Panc1 (cell line): ENCODE results near the gene ALPK3. TPM values are rescaled to one million over a fixed set of nuclear protein-coding genes. Genes with fewer than 3 reads are reported as not detected.

Source experiments
- ATAC-seq: fragments of 200-7000 bp; cut with Tn5 transposase; 2 replicates; pipeline ENCODE4 v1.9.1; 2020; ENCODE audit warnings: mild to moderate bottlenecking, moderate library complexity
- BruUV-seq: library from RNA; stranded (reverse); fragments of 400-500 nt; replicated peaks from 2 replicates; lab custom pipeline; 2021; lab: Mats Ljungman, UMichigan
- CTCF ChIA-PET: fragments of 300-600 bp; sonication (Branson Sonifier 250); formaldehyde crosslinking; loops from one replicate; lab custom pipeline; 2022; ENCODE audit warnings: antibody characterized with exemption; lab: Charles Lee
- POLR2A ChIA-PET: fragments of 300-600 bp; sonication (Branson Sonifier 250); formaldehyde crosslinking; loops from one replicate; lab custom pipeline; 2022; ENCODE audit warnings: antibody characterized with exemption; lab: Charles Lee
- DNase-seq: peaks from one replicate; pipeline ENCODE4 v3.0.0-alpha.2; 2010; ENCODE audit warnings: low read depth, low spot score
- H3K27ac ChIP-seq: 2 replicates; pipeline ENCODE4 v1.5.1; 2011; ENCODE audit warnings: mild to moderate bottlenecking, low read length, inconsistent platforms
- H3K27me3 ChIP-seq: fragments of 200-500 bp; sonication (Bioruptor generic); 2 replicates; pipeline ENCODE4 v1.6.0; 2014; ENCODE audit warnings: low read length, inconsistent platforms; ENCODE audit not compliant: control insufficient read depth, insufficient read depth
- H3K36me3 ChIP-seq: fragments of 200-500 bp; sonication (Bioruptor generic); 2 replicates; pipeline ENCODE4 v1.5.1; 2014; ENCODE audit warnings: inconsistent platforms, mild to moderate bottlenecking, low read length, moderate library complexity; ENCODE audit not compliant: control insufficient read depth, insufficient read depth
- H3K4me1 ChIP-seq: 2 replicates; pipeline ENCODE4 v1.5.1; 2011; ENCODE audit warnings: inconsistent platforms, mild to moderate bottlenecking, low read length, moderate library complexity; ENCODE audit not compliant: control insufficient read depth, insufficient read depth
- H3K4me3 ChIP-seq, 2 experiments: 2 replicates each; pipeline ENCODE4 v1.5.1; 2011 to 2012; ENCODE audit warnings: low read depth in 2 of 2, low read length in 2 of 2, mild to moderate bottlenecking in 2 of 2, inconsistent platforms in 1 of 2, moderate library complexity in 1 of 2
- H3K9me3 ChIP-seq: fragments of 200-500 bp; sonication (Bioruptor generic); 2 replicates; pipeline ENCODE4 v1.5.1; 2014; ENCODE audit warnings: low read depth, mild to moderate bottlenecking, inconsistent platforms, low read length, moderate library complexity; ENCODE audit not compliant: control insufficient read depth, insufficient read depth
- CTCF ChIP-seq: fragments of 450-650 bp; IDR thresholded peaks from 2 replicates; pipeline ENCODE4 v1.5.1; 2017; ENCODE audit warnings: mild to moderate bottlenecking
- POLR2AphosphoS5 ChIP-seq: IDR thresholded peaks from 2 replicates; pipeline ENCODE4 v1.6.1; 2012; ENCODE audit warnings: mild to moderate bottlenecking, low read depth, low read length, moderate library complexity
- SIN3A ChIP-seq: IDR thresholded peaks from 2 replicates; pipeline ENCODE4 v1.6.1; 2012; ENCODE audit warnings: low read depth, mild to moderate bottlenecking, low read length, moderate library complexity, borderline replicate concordance; ENCODE audit not compliant: insufficient read depth
- TCF7L2 ChIP-seq: IDR thresholded peaks from 2 replicates; pipeline ENCODE4 v1.6.1; 2011; ENCODE audit warnings: mild to moderate bottlenecking, low read depth, low read length, inconsistent platforms
- in situ Hi-C: cut with HindIII; loops from 2 replicates; pipeline ENCODE4 v1.10.0; 2016; ENCODE audit warnings: low sequenced_read_pairs, low pct_unique_long_range_greater_than_20kb
- intact Hi-C: fragments of 100-400 bp; cut with micrococcal nuclease; formaldehyde crosslinking; loops from one replicate; pipeline ENCODE4 v1.10.0; 2022; ENCODE audit not compliant: unreplicated experiment
- total RNA-seq: library from RNA; stranded (reverse); gene quantifications from one replicate; pipeline ENCODE4 v1.2.1, GENCODE V29; 2021; ENCODE audit not compliant: unreplicated experiment
- TF ChIP-seq, protein P1 (sequence below), 2 experiments: IDR thresholded peaks; 2 replicates each; pipeline ENCODE4 v1.6.1; 2011 to 2012; ENCODE audit warnings: low read depth in 2 of 2, control low read depth in 1 of 2, low read length in 1 of 2, mild to moderate bottlenecking in 1 of 2, moderate library complexity in 1 of 2; ENCODE audit not compliant: insufficient read depth in 1 of 2

Gene ALPK3
- total RNA-seq, 1 experiment from 2014 or later, result 1.0 TPM

- no peak for ATAC-seq
- H3K27me3 ChIP-seq, result no peaks in the 10 kb centered on the region
- no peak for DNase-seq
- intact Hi-C loops (no loop called here), in situ Hi-C loops (no loop called here)
- TF ChIP-seq CTCF (no peak), POLR2AphosphoS5 (no peak)
- TF ChIP-seq, protein P1, sequence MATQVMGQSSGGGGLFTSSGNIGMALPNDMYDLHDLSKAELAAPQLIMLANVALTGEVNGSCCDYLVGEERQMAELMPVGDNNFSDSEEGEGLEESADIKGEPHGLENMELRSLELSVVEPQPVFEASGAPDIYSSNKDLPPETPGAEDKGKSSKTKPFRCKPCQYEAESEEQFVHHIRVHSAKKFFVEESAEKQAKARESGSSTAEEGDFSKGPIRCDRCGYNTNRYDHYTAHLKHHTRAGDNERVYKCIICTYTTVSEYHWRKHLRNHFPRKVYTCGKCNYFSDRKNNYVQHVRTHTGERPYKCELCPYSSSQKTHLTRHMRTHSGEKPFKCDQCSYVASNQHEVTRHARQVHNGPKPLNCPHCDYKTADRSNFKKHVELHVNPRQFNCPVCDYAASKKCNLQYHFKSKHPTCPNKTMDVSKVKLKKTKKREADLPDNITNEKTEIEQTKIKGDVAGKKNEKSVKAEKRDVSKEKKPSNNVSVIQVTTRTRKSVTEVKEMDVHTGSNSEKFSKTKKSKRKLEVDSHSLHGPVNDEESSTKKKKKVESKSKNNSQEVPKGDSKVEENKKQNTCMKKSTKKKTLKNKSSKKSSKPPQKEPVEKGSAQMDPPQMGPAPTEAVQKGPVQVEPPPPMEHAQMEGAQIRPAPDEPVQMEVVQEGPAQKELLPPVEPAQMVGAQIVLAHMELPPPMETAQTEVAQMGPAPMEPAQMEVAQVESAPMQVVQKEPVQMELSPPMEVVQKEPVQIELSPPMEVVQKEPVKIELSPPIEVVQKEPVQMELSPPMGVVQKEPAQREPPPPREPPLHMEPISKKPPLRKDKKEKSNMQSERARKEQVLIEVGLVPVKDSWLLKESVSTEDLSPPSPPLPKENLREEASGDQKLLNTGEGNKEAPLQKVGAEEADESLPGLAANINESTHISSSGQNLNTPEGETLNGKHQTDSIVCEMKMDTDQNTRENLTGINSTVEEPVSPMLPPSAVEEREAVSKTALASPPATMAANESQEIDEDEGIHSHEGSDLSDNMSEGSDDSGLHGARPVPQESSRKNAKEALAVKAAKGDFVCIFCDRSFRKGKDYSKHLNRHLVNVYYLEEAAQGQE (IDR thresholded peaks at IDR 0.05; ENCODE audit: insufficient read depth in 1 of 2, low read depth in 2 of 2, low read length in 1 of 2), result no peak
- H3K4me1 ChIP-seq, result no peaks in the 10 kb centered on the region
- no peak overlapping the region for H3K4me3 ChIP-seq
- ChIA-PET CTCF (no interaction called here), POLR2A (no interaction called here)
- 0 out of 2 replicates have a peak, but pooled peaks cover 5% of the 10 kb centered on the region for H3K36me3 ChIP-seq
- no peak overlapping the region for H3K27ac ChIP-seq
- no TSS peak for BruUV-seq
- H3K9me3 ChIP-seq, result no peaks in the 10 kb centered on the region
Observed at GRCh38 chr15:84794162-84794547, 23.0 kb upstream of the ALPK3 start.

DNA sequence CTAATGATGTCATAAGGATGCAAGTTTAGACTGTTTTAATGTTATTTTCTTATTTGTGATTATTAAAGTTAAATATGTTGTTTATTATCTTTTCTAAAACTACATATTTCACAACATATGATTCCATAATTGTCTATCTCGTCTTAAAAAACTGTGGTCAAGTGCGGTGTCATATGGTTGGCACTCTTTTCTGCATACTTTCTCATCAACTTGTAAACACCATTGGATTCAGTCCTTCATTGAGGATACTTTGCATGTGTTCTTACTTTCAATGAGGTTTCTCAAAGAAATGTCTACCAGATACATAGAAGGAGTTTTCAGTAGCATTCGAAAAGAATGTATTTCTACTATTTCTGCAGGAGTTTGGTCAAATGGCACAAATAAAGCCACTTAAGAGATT, 22.0 kb upstream of the ALPK3 start:
- no peaks in the 10 kb centered on the region for H3K27me3 ChIP-seq
- H3K4me1 ChIP-seq, result no peaks in the 10 kb centered on the region
- H3K36me3 ChIP-seq, result peaks cover 12% of the 10 kb centered on the region; the same call in 1 of the 2 replicates
- H3K9me3 ChIP-seq, result no peaks in the 10 kb centered on the region
- DNase-seq (no peak), ATAC-seq (no peak)
- POLR2A ChIA-PET, result no interaction called here
- TF ChIP-seq, protein P1 (IDR thresholded peaks at IDR 0.05; ENCODE audit: insufficient read depth in 1 of 2, low read depth in 2 of 2, low read length in 1 of 2), result no peak
- no peak for TF ChIP-seq SIN3A
- TF ChIP-seq CTCF, result no peak
- TF ChIP-seq POLR2AphosphoS5, result no peak
- TF ChIP-seq TCF7L2, result no peak
- in situ Hi-C loops, result no loop called here
- H3K4me3 ChIP-seq, result no peak overlapping the region
- intact Hi-C loops, result no loop called here
- CTCF ChIA-PET, result no interaction called here
- no TSS peak for BruUV-seq
- no peak overlapping the region for H3K27ac ChIP-seq
